Activated CD4-positive, alpha-beta T cell treated with anti-CD3 and anti-CD28 coated beads, Interleukin-2, amount 50 U/mL, for 1 hour (primary cell): ENCODE measurements around the gene PPIE.

Experiments
- DNase-seq: peaks from one replicate; pipeline ENCODE4 v3.0.0-alpha.2; 2020

The PPIE gene

DNA sequence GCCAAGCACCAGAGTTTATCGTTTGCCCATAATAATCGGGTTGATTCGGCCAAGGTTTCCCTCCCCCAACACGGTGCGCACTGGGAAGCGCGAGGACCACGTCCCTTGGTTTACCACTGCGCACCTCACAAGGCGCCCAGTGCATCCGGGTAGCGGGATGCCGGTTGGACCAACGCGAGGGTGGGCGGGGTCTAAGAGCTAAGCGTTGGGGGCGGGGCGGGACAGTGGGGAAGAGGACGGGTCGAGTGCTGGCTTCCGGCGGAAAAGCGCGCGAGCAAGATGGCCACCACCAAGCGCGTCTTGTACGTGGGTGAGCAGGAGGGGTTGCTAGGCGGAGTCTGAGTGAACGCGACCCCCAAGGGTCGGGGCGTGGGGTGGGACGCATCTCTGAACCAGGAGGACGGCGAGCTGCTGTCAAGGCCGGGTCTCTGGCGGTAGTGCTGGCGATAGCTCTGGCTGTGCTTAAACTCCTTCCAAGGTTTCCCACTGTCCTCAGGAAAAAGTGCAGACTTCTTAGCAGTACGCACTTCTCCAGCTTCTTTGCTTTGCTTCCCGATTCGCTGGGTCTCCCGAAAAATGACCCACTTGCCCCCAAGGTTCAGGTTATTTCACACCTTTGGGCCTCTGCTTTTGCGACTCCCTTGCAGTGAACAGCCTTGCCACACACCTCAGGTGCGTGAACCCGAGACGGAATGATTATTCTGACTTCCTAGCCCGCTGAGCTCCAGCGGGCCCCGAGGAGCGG lies at the start of gene PPIE:
Gene PPIE (plus strand): TSS at position 261 of the 745 bp plus-strand sequence. CDS start 19 bp downstream, at position 280.
- DNase-seq = peak; percentile 95

DNA sequence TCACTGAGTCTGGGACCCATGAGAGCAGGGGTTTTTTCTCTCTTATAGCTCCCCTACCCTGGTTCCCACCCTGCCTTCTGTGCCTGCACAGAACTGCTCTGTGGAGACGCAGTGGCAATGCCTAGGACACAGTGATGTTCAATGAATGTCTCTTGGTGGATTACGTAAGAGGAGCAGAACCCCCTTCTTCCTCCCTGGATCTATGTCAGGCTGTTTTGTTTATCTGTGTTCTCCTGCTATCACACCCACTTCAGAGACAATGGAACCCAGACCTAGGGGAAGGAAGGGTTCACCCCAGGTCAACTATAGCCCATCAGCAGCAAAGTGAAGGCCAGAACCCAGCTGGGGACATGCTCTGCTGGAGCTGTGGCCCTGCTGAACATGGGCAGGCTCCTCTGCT lies 49.5 kb upstream of the PPIE start:
- DNase-seq = no peak

DNA sequence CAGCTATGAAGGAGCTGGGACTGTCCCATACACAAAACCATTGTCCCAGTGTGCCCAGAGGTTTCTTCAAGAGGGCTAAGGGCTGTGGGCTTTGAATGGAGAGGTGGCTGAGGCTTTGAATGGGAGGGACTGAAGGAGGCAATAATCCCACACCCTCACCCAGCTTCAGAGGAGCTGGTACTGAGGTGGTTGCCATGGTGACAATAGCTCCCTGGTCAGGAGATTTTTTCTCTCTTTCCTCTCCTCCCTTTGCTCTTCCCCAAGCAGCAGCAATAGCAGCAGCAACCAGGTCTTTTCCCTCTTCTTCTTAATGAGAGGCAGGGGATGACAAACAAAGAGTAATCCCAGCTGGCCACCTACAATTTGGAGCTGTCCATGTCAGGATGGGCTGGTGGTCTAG lies 49.0 kb upstream of the PPIE start:
- no peak for DNase-seq

DNA sequence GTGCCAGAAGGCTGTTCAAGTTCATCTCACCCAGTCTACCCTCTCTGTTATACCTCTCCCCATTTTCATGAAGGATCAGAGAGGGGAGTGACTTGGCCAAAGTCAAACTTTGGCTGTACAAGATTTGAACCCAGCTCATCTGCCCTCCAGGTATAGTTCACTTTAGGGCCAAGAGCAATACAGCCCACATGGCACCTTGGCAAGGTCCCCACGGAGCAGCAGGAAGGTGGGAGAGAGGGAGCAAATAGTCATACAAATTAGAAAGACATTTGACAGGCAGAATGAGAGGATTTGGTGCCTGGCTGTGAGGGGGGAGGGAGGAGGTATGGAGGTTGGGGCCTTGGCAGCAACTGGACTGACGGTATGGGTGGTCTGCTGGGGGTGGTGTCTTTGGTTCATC lies 48.5 kb upstream of the PPIE start:
- DNase-seq = no peak

DNA sequence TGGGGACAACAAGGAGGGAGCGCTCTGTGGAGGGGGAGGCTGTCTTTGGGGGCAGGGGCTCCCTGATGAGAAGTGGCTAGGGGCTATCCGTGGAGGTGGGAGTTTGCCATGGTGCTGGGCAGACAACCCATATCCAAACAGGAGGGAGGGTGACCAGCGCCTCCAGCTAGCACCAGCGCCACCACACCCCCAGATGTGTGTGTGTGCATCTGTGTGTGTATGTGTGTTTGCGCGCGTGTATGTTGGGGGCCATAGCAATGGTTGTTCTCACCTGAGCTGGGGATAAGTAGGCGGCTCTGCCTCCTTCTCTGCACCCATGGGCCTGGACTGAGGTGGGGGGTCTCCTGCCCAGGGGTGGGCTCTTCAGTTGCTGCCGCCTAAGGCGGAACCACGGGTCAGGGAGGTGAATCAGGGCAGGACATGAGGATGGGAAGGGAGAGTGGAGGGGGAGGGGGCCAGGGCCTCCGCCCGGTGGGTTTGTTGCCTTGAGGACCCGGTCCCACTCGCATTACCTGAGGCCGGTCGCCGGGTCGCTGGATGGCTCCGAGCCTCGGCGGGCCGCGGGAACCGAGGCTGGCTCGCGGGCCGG lies 47.8 kb upstream of the PPIE start:
- peak; percentile 14 for DNase-seq

DNA sequence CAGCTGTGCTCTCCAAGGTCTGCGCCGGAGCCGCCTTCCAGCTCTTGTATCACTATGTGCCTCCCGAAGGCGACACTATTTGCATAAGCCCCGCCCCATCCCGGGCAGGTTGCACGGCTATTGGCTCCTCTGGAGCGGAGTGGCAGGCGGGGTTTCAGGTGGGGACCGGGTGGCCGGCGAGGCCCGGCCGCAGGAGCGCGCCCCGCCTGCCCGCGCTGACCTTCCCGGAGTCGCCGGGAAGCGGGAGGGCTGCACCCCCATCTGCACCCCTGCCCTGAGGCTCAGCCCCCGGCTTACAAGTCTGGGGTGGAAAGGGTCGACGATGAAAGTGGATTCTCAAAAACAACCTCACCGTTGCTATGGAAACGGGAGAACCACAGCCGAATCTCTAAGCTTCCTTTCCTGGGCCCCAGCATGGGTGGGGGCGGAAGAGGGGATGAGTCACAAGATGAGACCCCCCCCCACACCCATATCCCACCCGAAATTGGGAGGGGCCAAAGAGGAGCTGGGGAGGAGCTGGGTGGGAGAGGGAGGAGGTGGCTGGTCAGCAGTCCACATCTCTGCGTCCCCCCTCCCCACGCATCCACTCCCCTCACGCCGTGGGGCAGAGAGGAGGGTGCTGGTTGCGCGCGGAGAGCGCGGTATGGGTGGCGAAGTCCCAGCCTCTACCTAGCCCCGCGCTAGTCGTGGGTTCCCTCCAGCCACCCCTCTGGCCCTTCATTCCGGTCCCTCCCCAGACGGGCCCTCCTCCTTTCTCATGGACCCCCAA lies 47.1 kb upstream of the PPIE start, which contains the start of gene HPCAL4:
Gene HPCAL4 (minus strand): TSS at position 51 of the 769 bp plus-strand sequence. CDS start 6,830 bp downstream, outside the sequence.
- peak; percentile 89 for DNase-seq

DNA sequence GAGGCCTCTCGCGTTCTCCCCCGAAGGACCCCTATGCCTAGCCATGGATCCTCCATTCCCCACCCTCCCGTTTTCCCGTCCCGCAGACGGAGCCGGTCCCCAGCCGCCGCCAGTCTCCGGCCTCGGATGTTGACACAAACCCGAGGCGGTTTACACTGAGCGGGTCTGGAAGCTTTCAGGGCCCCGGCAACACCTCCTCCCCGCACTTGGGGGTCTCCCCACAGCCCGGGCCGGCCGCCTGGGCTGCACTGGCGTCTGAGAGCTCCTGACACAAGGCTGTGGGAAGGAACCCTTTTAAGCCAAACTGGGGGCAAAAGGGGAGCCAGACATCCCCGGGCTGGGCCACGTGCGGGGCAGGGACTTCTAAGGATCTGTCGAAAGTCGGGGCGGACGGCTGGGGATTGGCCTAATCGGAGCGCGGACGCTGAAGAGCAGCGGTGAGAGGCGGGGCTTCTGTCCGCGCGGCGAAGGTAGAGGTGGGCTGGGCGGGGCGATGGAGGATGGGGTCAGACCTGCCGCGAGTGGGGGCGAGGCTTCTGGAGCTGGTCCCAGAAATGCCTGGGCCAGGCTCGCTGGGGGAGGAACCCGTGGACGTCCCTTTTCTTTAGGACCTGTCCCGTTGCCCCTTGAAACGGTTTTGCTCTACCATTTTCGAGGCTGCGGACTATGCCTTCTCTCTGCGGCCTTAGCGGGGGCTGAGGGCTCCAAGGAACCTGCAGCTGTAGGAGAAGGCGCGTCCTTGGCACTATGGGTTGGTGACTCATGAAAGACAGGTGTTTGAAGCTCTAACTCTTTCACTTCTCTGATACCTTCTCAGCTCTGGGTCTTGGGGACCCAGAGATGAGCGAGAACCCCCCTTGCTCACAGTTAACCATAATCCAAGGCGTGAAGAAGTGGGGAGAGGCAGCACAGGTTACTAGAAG lies 46.3 kb upstream of the PPIE start:
- peak; percentile 28 for DNase-seq

DNA sequence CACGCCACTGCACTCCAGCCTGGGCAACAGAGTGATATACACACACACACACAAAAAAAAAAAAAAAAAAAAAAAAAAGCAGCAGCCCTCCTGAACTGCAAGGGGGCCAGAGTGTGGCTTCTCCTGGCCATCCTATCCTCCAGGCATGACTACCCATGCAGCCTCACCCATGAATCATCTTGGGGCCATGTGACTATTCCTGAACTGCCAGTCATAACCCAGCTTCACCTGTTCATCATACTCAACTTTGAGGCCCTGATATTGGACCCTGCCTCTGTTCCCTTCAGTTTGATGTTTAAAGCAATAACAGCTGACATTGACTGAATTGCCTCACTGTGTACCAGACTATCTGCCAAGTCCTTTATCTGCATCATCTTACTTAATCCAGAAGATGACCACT lies 44.7 kb upstream of the PPIE start:
- DNase-seq = no peak

DNA sequence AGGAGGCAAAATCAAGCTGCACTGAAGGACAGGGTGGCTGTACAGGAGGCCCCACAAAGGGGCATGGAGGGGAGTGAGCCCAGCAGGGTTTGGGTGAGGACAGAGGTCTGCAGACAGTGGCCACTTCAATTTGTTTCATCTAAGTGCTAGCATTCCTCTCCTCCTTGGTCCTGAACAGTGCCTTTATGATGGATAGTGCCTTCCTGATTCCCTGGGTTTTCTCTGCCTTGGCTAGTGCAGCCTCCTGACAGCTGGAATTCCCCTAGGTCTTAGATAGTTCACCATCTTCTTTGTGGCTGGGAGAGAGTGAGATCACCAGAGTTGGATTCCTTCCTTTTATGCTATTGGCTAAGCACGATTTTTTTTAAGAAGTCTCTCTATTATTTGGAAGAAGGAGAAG lies 43.7 kb upstream of the PPIE start:
- no peak for DNase-seq

DNA sequence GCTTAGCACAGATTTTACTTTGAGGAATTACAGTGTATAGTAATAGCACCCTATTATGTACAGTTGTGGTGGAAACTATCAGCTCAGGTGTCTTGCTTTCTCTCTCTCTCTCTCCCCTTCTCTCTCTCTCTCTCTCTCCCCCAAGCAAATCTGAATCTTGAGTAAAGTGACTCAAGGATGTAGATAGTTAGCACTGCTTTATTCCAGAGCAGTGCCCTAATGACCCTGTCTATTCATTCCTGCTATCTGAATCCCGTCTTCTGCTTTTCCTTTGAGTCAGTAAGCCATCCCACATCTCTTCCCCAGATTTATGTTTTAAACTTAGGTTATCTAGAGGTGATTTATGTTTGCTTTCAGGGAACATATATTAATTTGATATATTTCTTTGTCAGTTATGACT lies 42.2 kb upstream of the PPIE start:
- no peak for DNase-seq

DNA sequence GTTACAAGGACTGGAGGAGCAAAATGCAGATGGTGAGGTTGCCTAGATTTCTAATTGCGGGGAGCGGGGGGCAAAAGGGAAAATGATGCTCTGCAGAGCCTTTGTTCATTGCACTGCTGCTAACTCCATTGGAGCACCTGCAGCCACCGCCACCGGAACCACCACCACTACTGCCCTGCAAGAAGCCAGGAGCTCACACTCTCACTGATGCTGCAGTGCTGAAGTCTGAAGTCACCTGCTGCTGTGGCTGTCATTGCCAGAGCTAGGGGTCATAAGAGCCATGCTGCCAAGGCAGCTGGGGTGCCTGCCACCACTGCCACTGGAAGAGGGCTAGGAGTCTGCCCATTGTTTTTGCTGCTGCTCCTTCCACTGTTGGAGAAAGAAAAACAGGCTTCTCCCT lies 40.1 kb upstream of the PPIE start:
- no peak for DNase-seq

DNA sequence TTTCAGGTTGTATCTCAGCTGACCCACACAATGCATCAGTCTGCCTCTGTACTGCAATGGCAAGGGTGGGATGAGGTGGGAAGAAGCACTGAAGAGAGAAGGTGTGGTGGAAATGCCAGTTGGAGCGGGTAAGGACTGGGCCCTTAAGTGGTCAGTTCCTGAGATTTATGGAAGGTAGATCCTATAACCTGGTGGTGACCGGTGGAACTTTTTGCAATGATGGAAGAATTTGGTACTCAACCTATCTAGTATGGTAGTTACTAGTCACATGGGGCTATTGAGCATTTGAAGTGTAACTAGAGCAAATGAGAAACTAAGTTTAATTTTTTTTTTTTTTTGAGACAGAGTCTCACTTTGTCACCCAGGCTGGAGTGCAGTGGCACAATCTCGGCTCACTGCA lies 39.3 kb upstream of the PPIE start:
- no peak for DNase-seq

DNA sequence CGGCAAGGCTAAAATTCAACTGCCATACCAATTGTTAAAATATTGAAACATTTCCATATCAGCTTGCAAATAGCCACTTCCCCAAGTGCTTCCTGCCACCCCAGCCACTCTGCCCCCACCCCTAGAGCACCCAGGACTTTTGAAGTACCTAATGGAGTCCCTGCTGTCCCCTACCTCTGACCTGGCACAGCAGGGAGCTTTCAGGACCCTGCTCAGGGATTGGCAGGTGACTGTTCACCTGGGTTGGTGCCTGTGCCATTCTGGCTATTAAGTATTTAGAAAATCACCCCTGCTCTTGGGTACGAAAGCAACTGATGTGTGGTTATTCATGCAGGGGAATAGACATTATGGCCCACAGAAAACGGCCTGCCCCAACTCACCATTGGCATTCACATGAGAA lies 38.3 kb upstream of the PPIE start:
- no peak for DNase-seq

DNA sequence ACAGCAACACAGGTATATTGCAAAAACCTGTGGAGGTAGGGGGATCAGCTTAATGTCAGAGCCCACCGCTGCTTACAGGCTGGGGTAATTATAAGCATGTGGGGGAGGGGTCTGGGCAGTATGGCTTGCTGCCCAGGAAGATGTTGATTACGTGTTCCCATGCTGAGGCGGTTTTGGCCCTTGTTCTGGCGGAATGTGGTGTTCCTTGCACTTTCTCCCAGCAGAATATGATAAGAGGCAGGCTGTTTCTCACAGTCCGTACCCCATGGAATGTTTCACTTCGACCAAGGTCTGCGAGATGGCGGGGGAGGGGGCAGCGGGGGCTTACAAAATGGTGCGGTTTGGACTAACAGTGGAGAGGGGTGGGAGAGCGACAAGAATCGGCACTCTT lies 37.6 kb upstream of the PPIE start:
- DNase-seq = no peak

DNA sequence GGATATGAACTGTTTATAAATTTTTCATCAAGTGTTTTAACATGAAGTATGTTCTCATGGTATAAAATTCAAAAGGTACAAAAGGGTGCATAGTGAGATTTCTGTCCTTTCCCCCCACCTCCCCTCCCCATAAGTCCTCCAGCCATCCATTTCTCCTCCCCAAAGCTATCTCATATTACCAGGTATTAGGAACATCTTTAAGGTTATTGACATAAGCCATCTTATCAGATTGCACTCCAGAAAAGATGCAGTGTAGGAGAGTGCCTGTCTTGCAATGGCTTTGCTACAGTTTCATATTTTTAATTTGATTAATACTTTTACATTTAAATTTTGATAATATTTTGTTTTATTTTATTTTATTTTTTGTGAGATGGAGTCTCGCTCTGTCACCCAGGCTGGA lies 33.9 kb upstream of the PPIE start:
- no peak for DNase-seq

DNA sequence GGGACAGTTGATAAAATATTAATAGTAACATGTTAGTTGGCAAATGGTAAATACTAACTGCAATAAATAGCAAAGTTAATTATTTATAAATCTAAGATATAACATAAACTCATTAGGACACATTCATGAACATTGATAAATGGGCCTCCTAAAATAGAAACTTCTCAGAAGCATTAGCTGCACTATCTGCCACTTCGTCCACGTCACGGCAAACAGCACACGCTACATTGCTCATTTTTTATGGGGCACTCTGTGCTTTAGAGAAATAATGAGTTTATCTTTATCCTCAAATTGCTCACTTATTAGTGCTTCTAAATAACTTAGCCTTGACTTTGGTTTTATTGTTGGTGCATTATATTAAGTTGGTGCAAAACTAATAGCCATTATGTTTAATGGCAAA lies 31.2 kb upstream of the PPIE start:
- DNase-seq = no peak

DNA sequence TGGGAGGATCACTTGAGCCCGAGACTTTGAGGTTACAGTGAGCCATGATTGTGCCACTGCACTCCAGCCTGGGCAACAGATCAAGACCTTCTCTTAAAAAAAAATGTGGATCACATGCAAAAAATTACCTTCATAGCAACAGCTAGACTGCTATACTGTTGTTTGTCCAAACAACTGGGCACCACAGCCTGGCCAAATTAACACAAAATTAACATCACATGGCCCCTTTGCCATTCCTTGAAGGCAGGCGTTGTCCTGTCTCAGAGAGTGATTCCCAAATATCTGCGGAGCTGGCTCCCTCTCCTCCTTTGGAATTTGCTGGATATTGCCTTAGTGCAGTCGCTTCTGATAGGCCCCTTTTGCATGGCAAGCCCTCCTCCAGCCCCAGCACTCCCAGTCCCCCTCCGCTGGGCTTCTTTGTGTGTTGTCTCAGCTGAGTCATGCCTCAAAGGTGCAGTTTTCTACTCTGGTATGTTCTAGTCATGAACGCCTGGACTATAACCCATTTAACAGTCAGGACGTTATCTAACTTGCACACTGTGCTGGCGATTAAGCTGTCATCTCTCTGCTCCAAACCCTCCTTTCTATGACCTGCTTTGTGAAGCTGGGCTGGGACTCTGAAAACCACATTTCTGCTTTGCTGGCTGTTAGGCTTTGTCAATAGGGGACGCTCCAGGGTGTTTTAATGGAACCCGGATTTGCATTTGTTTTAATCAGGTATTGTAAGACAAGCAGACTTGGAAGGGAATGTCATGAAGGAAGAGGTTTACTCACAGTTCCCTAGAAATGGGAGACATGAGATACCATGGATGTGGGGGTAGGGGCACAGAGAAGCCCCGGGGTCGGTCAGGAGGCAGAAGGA lies 27.3 kb upstream of the PPIE start:
- no peak for DNase-seq

DNA sequence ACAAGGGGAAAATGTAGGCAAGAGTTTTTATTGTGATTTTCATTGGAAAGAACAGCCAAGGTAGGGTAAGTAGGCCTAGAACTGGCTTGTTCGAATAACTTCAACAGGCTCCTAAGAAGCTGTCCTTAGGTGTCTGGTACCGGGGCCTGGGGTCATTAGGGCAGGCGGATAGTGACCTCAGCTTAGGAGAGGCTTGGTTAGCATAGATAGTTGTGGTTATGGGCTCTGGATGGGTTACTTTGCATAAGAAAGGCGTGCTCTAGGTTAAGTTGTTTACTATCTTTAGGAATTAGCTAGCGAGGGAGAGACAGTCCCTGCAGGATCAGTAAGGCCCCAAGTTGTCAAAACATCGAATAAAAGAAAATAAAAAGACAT lies 26.7 kb upstream of the PPIE start:
- DNase-seq = no peak

DNA sequence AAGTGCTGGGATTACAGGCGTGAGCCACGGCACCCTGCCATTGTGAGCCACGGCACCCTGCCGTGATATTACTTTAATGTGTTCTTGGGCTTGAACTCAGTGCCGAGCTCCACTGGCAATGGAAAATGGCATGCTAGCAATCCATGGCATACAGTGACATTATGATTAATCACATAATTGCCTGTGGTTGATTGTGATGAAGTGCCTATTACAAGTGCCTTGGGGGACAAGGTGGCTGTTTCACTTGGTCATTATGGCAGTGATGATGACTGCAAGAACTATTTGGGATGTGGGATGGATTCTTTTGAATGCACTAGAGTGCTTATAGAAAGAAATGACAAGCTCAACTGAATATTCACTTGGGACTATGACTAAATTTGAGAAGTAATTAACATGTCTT lies 25.1 kb upstream of the PPIE start:
- DNase-seq = no peak

DNA sequence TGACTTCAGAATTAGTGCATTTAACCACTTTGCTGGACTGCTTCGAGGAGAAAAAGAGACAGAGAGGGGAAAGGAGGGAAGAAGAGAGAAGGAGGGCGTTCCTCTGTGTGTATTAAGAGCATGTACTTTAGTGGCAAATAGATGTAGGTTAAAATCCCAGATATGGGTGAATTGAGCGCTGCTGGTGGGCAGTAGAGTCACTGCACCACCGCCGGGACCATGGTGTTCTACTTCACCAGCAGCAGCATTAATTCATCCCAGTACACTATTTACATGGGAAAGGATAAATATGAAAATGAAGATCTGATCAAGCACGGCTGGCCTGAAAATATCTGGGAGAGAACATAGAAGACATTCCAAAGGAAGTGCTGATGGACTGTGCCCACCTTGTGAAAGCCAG lies 20.9 kb upstream of the PPIE start:
- DNase-seq = no peak

DNA sequence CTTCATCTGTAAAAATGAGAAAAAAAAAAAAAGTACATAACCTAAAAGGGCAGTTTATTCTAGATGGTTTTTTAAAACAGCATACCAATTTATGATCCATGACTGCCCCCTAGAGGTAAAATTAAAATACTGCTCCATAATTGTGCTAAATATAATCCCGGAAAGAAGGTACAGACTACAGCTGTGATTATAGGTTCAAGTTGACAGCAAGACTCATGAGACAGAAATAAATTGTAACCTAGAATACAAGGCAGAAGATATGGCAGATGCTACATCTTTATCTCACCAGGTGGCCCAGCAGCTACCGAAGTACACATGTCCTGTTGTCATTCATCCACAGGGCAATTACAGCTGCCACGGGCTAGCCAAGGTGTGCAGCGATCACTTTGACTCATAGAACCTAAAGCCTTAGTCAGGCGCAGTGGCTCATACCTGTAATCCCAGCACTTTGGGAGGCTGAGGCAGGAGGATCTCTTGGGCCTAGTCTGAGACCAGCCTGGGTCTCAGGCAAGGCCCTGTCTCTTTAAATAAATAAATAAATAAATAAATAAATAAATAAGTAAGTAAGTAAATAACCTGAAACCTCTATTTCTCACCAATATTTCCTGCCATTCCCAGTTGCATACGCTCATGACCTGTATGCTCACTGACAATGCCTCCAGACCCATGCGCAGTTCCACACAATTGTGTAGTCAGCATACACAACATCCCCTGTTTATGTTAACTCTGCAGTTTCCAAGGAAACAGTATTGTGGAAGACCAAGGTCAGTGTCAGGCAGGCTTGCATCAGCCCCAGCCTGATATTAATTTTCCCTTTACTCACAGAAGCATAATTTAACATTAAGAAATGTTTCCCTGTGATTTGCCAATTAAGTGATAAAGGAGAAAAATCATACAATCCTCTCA lies 18.3 kb upstream of the PPIE start:
- DNase-seq = no peak
